Measurements from ENCODE around the gene ACAD11.
"Not testable (repeated sequence)": the region's sequence is repeated elsewhere in the genome, so short reads cannot be mapped to it uniquely, and the experiment has no call there.

- TF ChIP-seq EZH2 (IDR thresholded peaks at IDR 0.05; ENCODE audit: insufficient read depth, poor library complexity, severe bottlenecking); EZH2phosphoT487 (IDR thresholded peaks at IDR 0.05; ENCODE audit: insufficient read depth, low read depth): not testable (repeated sequence)
Measured at GRCh38 chr3:132606620-132607019, 53.0 kb downstream of the ACAD11 start.
